ENCODE measurements around the gene RORC. TPM values are rescaled to one million over a fixed set of nuclear protein-coding genes. Genes with fewer than 3 reads are reported as not detected.

RORC gene
- total and polyA plus RNA-seq, 2 experiments from 2014 or later: not detected

- peaks cover 3% of the 10 kb centered on the region for H3K4me1 ChIP-seq (ENCODE audit: low read depth)
- TF ChIP-seq CTCF (IDR thresholded peaks at IDR 0.05; ENCODE audit: low read depth, low read length): no peak
- DNase-seq (ENCODE audit: low read depth in 1 of 2, low spot score in 1 of 2): no peak
- no peaks in the 10 kb centered on the region for H3K27me3 ChIP-seq
- no peak overlapping the region for H3K27ac ChIP-seq
- no peaks in the 10 kb centered on the region for H3K36me3 ChIP-seq
- H3K4me3 ChIP-seq: no peak overlapping the region
- no peaks in the 10 kb centered on the region for H3K9me3 ChIP-seq (ENCODE audit: low read depth)
Observed at GRCh38 chr1:151815716-151816327, 15.8 kb downstream of the RORC start.

DNA sequence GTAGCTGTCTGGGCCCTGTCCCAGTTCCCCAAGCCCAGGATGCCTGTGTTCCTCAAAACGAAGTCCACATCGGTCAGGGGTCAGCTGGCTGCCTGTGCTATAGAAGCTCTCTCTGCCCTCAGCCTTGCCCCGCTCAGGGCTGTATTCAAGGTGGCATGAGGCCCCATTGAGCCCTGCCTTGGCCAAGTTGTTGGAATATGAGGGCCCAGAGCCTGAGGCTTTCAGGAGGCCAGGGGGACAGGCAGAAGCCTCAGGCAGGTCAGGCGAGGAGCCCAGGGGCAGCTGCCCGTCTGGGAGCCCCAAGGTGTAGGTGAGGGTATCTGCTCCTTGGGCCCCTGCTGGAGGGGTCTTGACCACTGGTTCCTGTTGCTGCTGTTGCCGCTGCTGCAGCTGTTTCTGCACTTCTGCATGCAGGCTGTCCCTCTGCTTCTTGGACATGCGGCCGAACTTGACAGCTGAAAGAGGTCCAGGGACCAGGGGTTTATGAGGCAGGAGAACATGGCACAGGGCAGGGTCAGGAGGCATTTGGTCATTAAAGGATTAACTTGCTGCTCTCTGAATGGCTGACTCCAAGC, 16.5 kb downstream of the RORC start:
- Histone ChIP-seq H3K27me3 (no peaks in the 10 kb centered on the region), H3K4me1 (ENCODE audit: low read depth) (peaks cover 3% of the 10 kb centered on the region), H3K4me3 (no peak overlapping the region), H3K9me3 (ENCODE audit: low read depth) (no peaks in the 10 kb centered on the region), H3K27ac (no peak overlapping the region), H3K36me3 (no peaks in the 10 kb centered on the region)
- no peak for TF ChIP-seq CTCF (IDR thresholded peaks at IDR 0.05; ENCODE audit: low read depth, low read length)
- no peak for DNase-seq (ENCODE audit: low read depth in 1 of 2, low spot score in 1 of 2)

DNA sequence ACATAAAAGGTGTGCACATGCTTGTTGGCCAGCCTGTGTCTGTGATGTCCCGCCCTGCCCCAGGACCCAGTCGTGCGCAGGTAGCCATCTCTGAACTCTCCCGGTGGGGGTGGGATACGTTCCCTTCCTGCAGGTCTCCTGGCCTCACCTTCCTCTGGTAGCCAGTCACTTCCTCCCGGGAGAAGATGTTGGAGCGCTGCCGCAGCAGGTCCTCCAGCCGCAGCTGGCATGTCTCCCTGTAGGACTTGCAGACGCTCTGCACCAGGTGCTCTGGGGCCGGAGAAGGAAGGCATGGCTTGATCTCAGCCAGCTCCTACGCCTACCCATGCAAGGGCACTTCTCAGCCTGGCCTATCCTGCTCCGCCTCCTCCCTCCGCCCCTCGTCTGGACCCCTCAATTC, 17.2 kb downstream of the RORC start:
- Histone ChIP-seq H3K4me3 (no peak overlapping the region), H3K27me3 (no peaks in the 10 kb centered on the region), H3K4me1 (ENCODE audit: low read depth) (peaks cover 3% of the 10 kb centered on the region), H3K36me3 (no peaks in the 10 kb centered on the region), H3K27ac (no peak overlapping the region), H3K9me3 (ENCODE audit: low read depth) (no peaks in the 10 kb centered on the region)
- TF ChIP-seq CTCF (IDR thresholded peaks at IDR 0.05; ENCODE audit: low read depth, low read length): no peak
- DNase-seq (ENCODE audit: low read depth in 1 of 2, low spot score in 1 of 2): no peak

DNA sequence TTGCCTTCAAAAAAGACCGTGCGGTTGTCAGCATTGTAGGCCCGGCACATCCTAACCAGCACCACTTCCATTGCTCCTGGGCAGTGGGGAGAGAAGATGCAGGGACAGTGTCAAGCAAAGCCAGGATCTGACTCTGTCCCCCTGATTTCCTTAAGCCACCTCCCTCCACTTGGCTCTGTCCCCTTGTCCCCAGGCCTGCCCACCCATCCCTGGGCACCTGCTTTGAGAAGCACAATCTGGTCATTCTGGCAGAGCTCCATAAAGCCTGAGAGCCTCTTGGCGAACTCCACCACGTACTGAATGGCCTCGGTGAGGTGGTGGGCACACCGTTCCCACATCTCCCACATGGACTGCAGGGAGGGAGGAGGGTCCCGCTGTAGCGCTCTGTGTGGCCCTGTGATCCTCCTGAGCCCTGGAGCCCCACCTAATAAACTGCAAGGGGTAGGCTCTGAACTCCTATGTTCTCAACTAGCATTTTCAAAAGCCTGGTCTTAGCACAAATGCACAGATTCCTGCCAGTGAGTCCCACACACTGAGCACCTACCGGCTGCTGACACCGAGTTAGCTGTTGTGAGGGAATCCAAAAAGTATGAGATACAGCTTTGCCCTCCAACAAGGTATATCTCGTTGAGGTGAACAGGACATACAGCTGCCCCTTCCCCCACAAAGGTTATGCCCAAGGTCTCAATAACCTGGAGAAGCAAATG, 18.2 kb downstream of the RORC start:
- H3K36me3 ChIP-seq: no peaks in the 10 kb centered on the region
- no peaks in the 10 kb centered on the region for H3K9me3 ChIP-seq (ENCODE audit: low read depth)
- DNase-seq (ENCODE audit: low read depth in 1 of 2, low spot score in 1 of 2): no peak
- H3K4me1 ChIP-seq (ENCODE audit: low read depth): peaks cover 3% of the 10 kb centered on the region
- no peak overlapping the region for H3K27ac ChIP-seq
- TF ChIP-seq CTCF (IDR thresholded peaks at IDR 0.05; ENCODE audit: low read depth, low read length): no peak
- H3K4me3 ChIP-seq: no peak overlapping the region
- H3K27me3 ChIP-seq: no peaks in the 10 kb centered on the region

- H3K9me3 ChIP-seq (ENCODE audit: low read depth): no peaks in the 10 kb centered on the region
- no peak for TF ChIP-seq CTCF (IDR thresholded peaks at IDR 0.05; ENCODE audit: low read depth, low read length)
Observed at GRCh38 chr1:151811181-151811580, 20.4 kb downstream of the RORC start.

More at GRCh38 chr1:151811181-151811580, 20.4 kb downstream of the RORC start:
- peak in 1 of 2 donors; percentile 55 for DNase-seq (ENCODE audit: low read depth in 1 of 2, low spot score in 1 of 2)
- Histone ChIP-seq H3K4me3 (no peak overlapping the region), H3K27ac (no peak overlapping the region), H3K36me3 (no peaks in the 10 kb centered on the region), H3K27me3 (no peaks in the 10 kb centered on the region), H3K4me1 (ENCODE audit: low read depth) (peaks cover 3% of the 10 kb centered on the region)
